EL (cell line): ENCODE data around the gene SQSTM1.

Source experiments
- DNase-seq: peaks from one replicate; pipeline ENCODE4 v3.0.0-alpha.2; 2016

SQSTM1 gene

GRCh38 chr5:179795049-179795862 lies 25.4 kb upstream of the SQSTM1 start:
- peak; percentile 11 for DNase-seq

GRCh38 chr5:179795863-179796833 lies 24.6 kb upstream of the SQSTM1 start:
- DNase-seq: peak; percentile 85

GRCh38 chr5:179796877-179797608 lies 23.7 kb upstream of the SQSTM1 start:
- no peak for DNase-seq

- DNase-seq: no peak
Measured at GRCh38 chr5:179797741-179798140, 23.0 kb upstream of the SQSTM1 start.

- no peak for DNase-seq
Measured at GRCh38 chr5:179798144-179798770, 22.4 kb upstream of the SQSTM1 start.

GRCh38 chr5:179798771-179799643 lies 21.7 kb upstream of the SQSTM1 start:
- DNase-seq: no peak

GRCh38 chr5:179799644-179799973 lies 21.1 kb upstream of the SQSTM1 start:
- DNase-seq: no peak

- DNase-seq: no peak
Measured at GRCh38 chr5:179800071-179800695, 20.5 kb upstream of the SQSTM1 start.

GRCh38 chr5:179800696-179801201 lies 20.0 kb upstream of the SQSTM1 start:
- no peak for DNase-seq

- no peak for DNase-seq
Measured at GRCh38 chr5:179801304-179802206, 19.1 kb upstream of the SQSTM1 start.

- DNase-seq: no peak
Measured at GRCh38 chr5:179802207-179802883, 18.4 kb upstream of the SQSTM1 start.

- DNase-seq: no peak
Measured at GRCh38 chr5:179802950-179803562, 17.6 kb upstream of the SQSTM1 start.

GRCh38 chr5:179803651-179804554 lies 16.8 kb upstream of the SQSTM1 start:
- DNase-seq: peak; percentile 57

GRCh38 chr5:179804555-179804947 lies 16.2 kb upstream of the SQSTM1 start:
- DNase-seq: no peak

- DNase-seq: no peak
Measured at GRCh38 chr5:179805070-179805528, 15.6 kb upstream of the SQSTM1 start.

- DNase-seq: peak; percentile 60
Measured at GRCh38 chr5:179805529-179806249, 15.0 kb upstream of the SQSTM1 start.
